Naive B cell (primary cell): Measurements from ENCODE around the gene VPS72. TPM values are rescaled to one million over a fixed set of nuclear protein-coding genes. Genes with fewer than 3 reads are reported as not detected.
"Not testable (repeated sequence)": the region's sequence is repeated elsewhere in the genome, so short reads cannot be mapped to it uniquely, and the experiment has no call there.

Experiments used
- ATAC-seq, 2 donors: fragments of 150-1000 bp; cut with Tn5 transposase; 2 replicates each; pipeline ENCODE4 v1.10.0; 2021; ENCODE audit warnings: low read depth in 2 of 2, mild to moderate bottlenecking in 2 of 2, moderate library complexity in 2 of 2
- DNase-seq: peaks from one replicate; pipeline ENCODE4 v3.0.0; 2022
- H3K27ac Mint-ChIP-seq, 6 donors: one replicate each; pipeline ENCODE4 v1.8.0; 2020 to 2022; ENCODE audit warnings: mild to moderate bottlenecking in 6 of 6, mixed read lengths in 6 of 6, moderate library complexity in 5 of 6, inconsistent platforms in 2 of 6
- H3K27me3 Mint-ChIP-seq, 3 donors: one replicate each; pipeline ENCODE4 v1.8.0; 2021 to 2022; ENCODE audit warnings: mixed read lengths in 3 of 3, mild to moderate bottlenecking in 1 of 3
- H3K36me3 Mint-ChIP-seq, 2 donors: one replicate each; pipeline ENCODE4 v1.8.0; 2020 to 2022; ENCODE audit warnings: mixed read lengths in 2 of 2, inconsistent platforms in 1 of 2, mild to moderate bottlenecking in 1 of 2
- H3K4me1 Mint-ChIP-seq, 3 donors: one replicate each; pipeline ENCODE4 v1.8.0; 2020 to 2022; ENCODE audit warnings: mixed read lengths in 3 of 3, inconsistent platforms in 1 of 3, mild to moderate bottlenecking in 1 of 3, moderate library complexity in 1 of 3
- H3K4me3 Mint-ChIP-seq, 8 donors: one replicate each; pipeline ENCODE4 v1.8.0; 2020 to 2022; ENCODE audit warnings: mild to moderate bottlenecking in 8 of 8, mixed read lengths in 8 of 8, moderate library complexity in 8 of 8, inconsistent platforms in 2 of 8
- H3K9me3 Mint-ChIP-seq, 7 donors: one replicate each; pipeline ENCODE4 v1.8.0; 2020 to 2022; ENCODE audit warnings: mixed read lengths in 7 of 7, mild to moderate bottlenecking in 5 of 7, inconsistent platforms in 2 of 7, moderate library complexity in 1 of 7
- polyA plus RNA-seq, 6 donors: library from polyadenylated mRNA; unstranded; fragments of 300-500 nt; fragmentation: Illumina TruSeq; gene quantifications; one replicate each; pipeline ENCODE4 v1.2.3, GENCODE V29; 2021; ENCODE audit warnings: low read depth in 6 of 6

The VPS72 gene
- polyA plus RNA-seq, 6 donors from 2014 or later: 58.1 to 81.1 (median 72.1) TPM

GRCh38 chr1:151198254-151199127, 8.5 kb upstream of the VPS72 start, which contains the start of gene PIP5K1A:
Gene PIP5K1A, plus strand, starts transcription at chr1:151198552. Its CDS starts 445 bp downstream, at chr1:151198997.
- Mint-ChIP-seq H3K27me3 (peaks cover 0 to 5% (median 0%) of the 10 kb centered on the region in 3 donors), H3K9me3 (no peaks in the 10 kb centered on the region), H3K36me3 (peaks cover 0 to 9% of the 10 kb centered on the region in 2 donors), H3K27ac (peak within 1 kb of the TSS; percentile 96 to 99 (median 98)), H3K4me1 (peaks cover 34 to 46% (median 40%) of the 10 kb centered on the region in 3 donors), H3K4me3 (peak within 1 kb of the TSS; percentile 93 to 100 (median 98))
- ATAC-seq (peak; percentile 91 to 94), DNase-seq (peak; percentile 96)

- peak overlapping the region; percentile 94 to 99 (median 98) for H3K27ac Mint-ChIP-seq
- peak overlapping the region; percentile 93 to 100 (median 98) for H3K4me3 Mint-ChIP-seq
- ATAC-seq (no peak), DNase-seq (no peak)
- H3K27me3 Mint-ChIP-seq: peaks cover 0 to 5% (median 0%) of the 10 kb centered on the region in 3 donors
- H3K4me1 Mint-ChIP-seq: peaks cover 34 to 44% (median 40%) of the 10 kb centered on the region in 3 donors
- H3K36me3 Mint-ChIP-seq: peaks cover 0 to 9% of the 10 kb centered on the region in 2 donors
- H3K9me3 Mint-ChIP-seq: no peaks in the 10 kb centered on the region
Measured at GRCh38 chr1:151197863-151198253, 7.9 kb upstream of the VPS72 start.

DNA sequence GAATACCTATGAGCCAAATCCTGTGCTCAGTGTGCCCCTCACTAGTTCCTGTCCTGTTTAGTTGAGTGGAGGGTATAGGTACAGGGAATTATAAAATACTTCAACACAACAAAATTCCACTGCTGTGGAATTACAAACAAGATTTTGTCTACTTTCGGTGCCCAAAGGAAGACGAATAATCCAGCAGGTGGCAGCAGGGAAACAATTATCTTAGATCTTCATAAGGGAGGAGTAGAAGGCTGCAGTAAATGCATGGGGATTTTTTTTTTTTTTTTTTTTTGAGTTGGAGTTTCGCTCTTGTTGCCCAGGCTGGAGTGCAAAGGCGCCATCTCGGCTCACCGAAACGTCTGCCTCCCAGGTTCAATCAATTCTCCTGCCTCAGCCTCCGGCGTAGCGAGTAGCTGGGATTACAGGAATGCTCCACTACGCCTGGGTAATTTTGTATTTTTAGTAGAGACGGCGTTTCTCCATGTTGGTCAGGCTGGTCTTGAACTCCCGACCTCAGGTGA, 6.3 kb upstream of the VPS72 start:
- DNase-seq (peak; percentile 48), ATAC-seq (peak; percentile 21 to 27)
- Mint-ChIP-seq H3K27ac (peak overlapping the region in 1 of 6 donors; percentile 24), H3K36me3 (peaks cover 0 to 9% of the 10 kb centered on the region in 2 donors), H3K9me3 (no peaks in the 10 kb centered on the region), H3K4me3 (peak overlapping the region in 6 of 8 donors; percentile 20 to 78 (median 56)), H3K27me3 (peaks cover 0 to 5% (median 0%) of the 10 kb centered on the region in 3 donors), H3K4me1 (peaks cover 29 to 33% (median 29%) of the 10 kb centered on the region in 3 donors)

DNA sequence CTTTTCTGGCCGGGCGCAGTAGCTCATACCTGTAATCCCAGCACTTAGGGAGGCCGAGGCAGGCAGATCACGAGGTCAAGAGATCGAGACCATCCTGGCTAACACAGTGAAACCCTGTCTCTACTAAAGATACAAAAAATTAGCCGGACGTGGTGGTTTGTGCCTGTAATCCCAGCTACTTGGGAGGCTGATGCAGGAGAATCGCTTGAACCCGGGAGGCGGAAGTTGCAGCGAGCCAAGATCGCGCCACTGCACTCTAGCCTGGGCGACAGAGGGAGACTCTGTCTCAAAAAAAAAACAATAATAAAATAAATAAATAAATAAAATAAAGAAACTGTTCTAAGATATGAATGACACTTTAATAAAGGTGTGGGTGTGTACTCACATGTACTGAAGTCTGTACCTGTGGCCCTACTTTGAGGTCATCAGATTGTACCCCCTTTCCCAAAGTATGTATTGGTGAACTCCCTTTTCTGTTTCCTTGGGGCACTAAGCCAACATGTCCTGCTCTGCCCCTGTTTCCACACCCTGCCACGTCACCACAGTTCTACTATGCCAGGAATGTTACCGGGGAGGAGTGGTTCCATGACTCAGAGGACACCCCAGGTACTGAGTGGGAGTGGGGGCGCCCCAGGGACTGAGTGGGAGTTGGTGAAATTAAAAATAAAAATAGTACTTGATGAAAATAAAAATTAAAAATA, 5.0 kb upstream of the VPS72 start:
- H3K9me3 Mint-ChIP-seq, H3K27me3 Mint-ChIP-seq, DNase-seq, ATAC-seq: not testable (repeated sequence)
- Mint-ChIP-seq H3K36me3 (peaks cover 0 to 11% of the 10 kb centered on the region in 2 donors), H3K27ac (peak overlapping the region in 1 of 6 donors; percentile 27), H3K4me1 (peaks cover 28 to 37% (median 30%) of the 10 kb centered on the region in 3 donors), H3K4me3 (peak overlapping the region in 1 of 8 donors; percentile 22)

DNA sequence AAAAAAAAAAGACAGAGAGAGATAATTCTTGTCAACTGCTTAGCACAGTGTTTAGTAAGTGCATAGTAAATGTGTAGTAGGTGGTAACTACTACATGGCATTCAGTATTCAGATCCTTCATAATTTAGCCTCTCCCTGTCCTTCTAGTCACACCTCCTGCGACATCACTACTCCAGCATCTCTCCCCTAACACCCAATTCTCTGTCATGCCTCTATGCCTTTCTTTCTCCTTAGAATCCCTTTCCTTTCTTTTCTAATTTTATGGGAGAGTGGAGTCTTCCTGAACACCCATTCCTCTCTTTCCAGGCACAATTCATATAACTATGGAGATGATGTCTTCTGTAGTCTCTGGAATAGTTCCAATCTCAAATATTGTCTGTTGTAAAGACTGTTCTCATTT, 3.9 kb upstream of the VPS72 start:
- DNase-seq: no peak
- Mint-ChIP-seq H3K4me3 (peak overlapping the region in 2 of 8 donors; percentile 1 to 67), H3K27ac (no peak overlapping the region), H3K4me1 (peaks cover 24 to 34% (median 24%) of the 10 kb centered on the region in 3 donors), H3K9me3 (no peaks in the 10 kb centered on the region), H3K27me3 (peaks cover 0 to 5% (median 0%) of the 10 kb centered on the region in 3 donors), H3K36me3 (peaks cover 0 to 14% of the 10 kb centered on the region in 2 donors)
- no peak for ATAC-seq

- no peak for ATAC-seq
- peaks cover 0 to 8% of the 10 kb centered on the region in 2 donors for H3K36me3 Mint-ChIP-seq
Measured at GRCh38 chr1:151193304-151193703, 3.3 kb upstream of the VPS72 start.

GRCh38 chr1:151192047-151192446, 2.0 kb upstream of the VPS72 start:
- Mint-ChIP-seq H3K4me3 (peak overlapping the region in 1 of 8 donors; percentile 64), H3K27me3 (peaks cover 0 to 5% (median 0%) of the 10 kb centered on the region in 3 donors), H3K36me3 (peaks cover 0 to 7% of the 10 kb centered on the region in 2 donors), H3K4me1 (peaks cover 24 to 36% (median 26%) of the 10 kb centered on the region in 3 donors), H3K9me3 (no peaks in the 10 kb centered on the region), H3K27ac (no peak overlapping the region)
- ATAC-seq: no peak
- DNase-seq: no peak

More at GRCh38 chr1:151193304-151193703, 3.3 kb upstream of the VPS72 start:
- peaks cover 0 to 5% (median 0%) of the 10 kb centered on the region in 3 donors for H3K27me3 Mint-ChIP-seq
- H3K4me3 Mint-ChIP-seq: no peak overlapping the region
- no peak for DNase-seq
- H3K9me3 Mint-ChIP-seq: no peaks in the 10 kb centered on the region
- no peak overlapping the region for H3K27ac Mint-ChIP-seq
- peaks cover 24 to 35% (median 25%) of the 10 kb centered on the region in 3 donors for H3K4me1 Mint-ChIP-seq

- H3K27me3 Mint-ChIP-seq, H3K9me3 Mint-ChIP-seq, DNase-seq, ATAC-seq: not testable (repeated sequence)
- H3K4me1 Mint-ChIP-seq: peaks cover 29 to 35% (median 30%) of the 10 kb centered on the region in 3 donors
- peak overlapping the region; percentile 96 to 100 (median 99) for H3K4me3 Mint-ChIP-seq
- H3K36me3 Mint-ChIP-seq: peaks cover 11 to 15% of the 10 kb centered on the region in 2 donors
- peak overlapping the region in 1 of 6 donors; percentile 98 for H3K27ac Mint-ChIP-seq
Measured at GRCh38 chr1:151188667-151189066, 1.3 kb downstream of the VPS72 start.

DNA sequence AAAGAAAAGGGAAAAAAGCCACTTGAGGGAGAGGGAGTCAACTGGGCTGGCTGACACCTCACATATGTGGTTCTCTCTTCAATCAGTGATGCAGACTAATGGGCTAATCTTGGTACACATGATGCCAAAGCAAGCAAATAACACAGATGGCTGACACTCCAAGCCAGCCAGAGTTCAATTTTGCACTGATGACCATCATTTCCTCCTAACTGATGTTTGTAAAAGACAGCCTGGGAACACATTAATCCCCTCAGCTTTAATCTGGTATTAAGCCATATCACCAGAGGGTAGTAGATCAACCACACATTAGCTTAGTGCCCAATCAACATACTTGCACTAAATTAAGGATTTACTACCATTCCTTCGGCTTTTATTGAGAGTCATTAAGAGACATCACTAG, 2.8 kb downstream of the VPS72 start:
- Mint-ChIP-seq H3K27me3 (no peaks in the 10 kb centered on the region), H3K36me3 (peaks cover 18 to 28% of the 10 kb centered on the region in 2 donors), H3K4me1 (peaks cover 29 to 35% (median 30%) of the 10 kb centered on the region in 3 donors), H3K4me3 (peak overlapping the region in 1 of 8 donors; percentile 22), H3K9me3 (no peaks in the 10 kb centered on the region), H3K27ac (peak overlapping the region in 1 of 6 donors; percentile 75)
- DNase-seq (no peak), ATAC-seq (no peak)

DNA sequence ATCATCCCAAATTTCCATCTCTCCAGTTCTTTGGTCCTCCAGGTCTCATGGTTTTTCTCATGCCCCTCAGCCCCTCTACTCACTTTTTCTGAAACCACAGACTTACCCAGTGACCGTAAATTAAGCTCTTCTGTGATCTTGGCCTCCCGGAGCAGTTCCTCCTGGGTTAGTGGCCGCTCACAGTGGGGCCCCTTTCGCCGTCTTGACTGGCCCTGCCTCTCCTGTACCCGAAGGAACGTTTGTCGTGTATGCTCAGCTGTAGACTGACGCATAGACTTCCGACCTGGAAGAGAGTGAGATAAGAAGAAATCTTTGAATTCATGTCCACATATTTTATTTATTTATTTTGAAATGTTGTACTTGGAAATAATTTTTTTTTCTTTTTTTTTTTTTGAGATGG, 5.8 kb downstream of the VPS72 start:
- Mint-ChIP-seq H3K36me3 (peaks cover 28 to 41% of the 10 kb centered on the region in 2 donors), H3K27ac (peak overlapping the region in 1 of 6 donors; percentile 88)
- no peak for ATAC-seq

DNA sequence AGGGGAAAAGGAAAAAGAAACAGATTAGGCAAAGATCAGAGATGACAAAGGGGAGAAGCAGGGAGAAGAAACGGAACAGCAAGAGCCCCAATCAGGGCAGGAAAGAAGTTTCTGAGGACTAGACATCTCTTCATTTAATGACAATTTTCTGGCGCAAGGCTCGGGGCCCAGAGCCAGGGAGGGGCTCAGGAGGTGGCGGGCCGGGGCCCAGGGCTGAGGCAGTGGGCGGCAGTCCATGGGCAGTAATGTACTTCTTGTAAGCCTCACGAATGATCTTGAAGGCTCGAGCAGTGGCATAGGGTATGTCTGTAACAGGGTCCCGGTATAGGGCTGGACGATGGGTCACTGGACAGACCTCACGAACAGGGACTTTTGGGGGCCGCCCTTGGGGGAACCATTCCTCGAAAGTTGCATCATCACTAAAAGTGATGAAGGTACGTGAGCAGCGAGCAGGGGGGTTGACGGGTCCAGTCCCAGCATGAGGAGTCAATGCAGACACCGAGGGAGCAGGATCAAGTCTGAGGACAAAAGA, 13.4 kb downstream of the VPS72 start:
- no peaks in the 10 kb centered on the region for H3K27me3 Mint-ChIP-seq
- peak overlapping the region in 1 of 6 donors; percentile 75 for H3K27ac Mint-ChIP-seq
- H3K4me3 Mint-ChIP-seq: peak overlapping the region in 1 of 8 donors; percentile 5
- no peaks in the 10 kb centered on the region for H3K9me3 Mint-ChIP-seq
- peaks cover 8 to 34% of the 10 kb centered on the region in 2 donors for H3K36me3 Mint-ChIP-seq
- DNase-seq: no peak
- no peak for ATAC-seq
- peaks cover 3 to 6% (median 4%) of the 10 kb centered on the region in 3 donors for H3K4me1 Mint-ChIP-seq

More for the DNA sequence above, 5.8 kb downstream of the VPS72 start:
- Mint-ChIP-seq H3K4me3 (no peak overlapping the region), H3K4me1 (peaks cover 21 to 24% (median 22%) of the 10 kb centered on the region in 3 donors), H3K9me3 (no peaks in the 10 kb centered on the region), H3K27me3 (no peaks in the 10 kb centered on the region)
- no peak for DNase-seq

- no peak for DNase-seq
Measured at GRCh38 chr1:151175863-151176262, 14.1 kb downstream of the VPS72 start, which contains the start of gene TMOD4. Gene TMOD4, minus strand, starts transcription at chr1:151175981. Its CDS starts 1,106 bp downstream, at chr1:151174875.

More at GRCh38 chr1:151175863-151176262, 14.1 kb downstream of the VPS72 start, which contains the start of gene TMOD4:
- Mint-ChIP-seq H3K9me3 (no peaks in the 10 kb centered on the region), H3K4me3 (peak within 1 kb of the TSS in 2 of 8 donors; percentile 5 to 53), H3K36me3 (peaks cover 4 to 27% of the 10 kb centered on the region in 2 donors), H3K4me1 (peaks cover 3 to 6% (median 4%) of the 10 kb centered on the region in 3 donors), H3K27ac (peak within 1 kb of the TSS in 2 of 6 donors; percentile 16 to 75), H3K27me3 (no peaks in the 10 kb centered on the region)
- peak; percentile 73 to 80 for ATAC-seq
